WTC11 (cell line): ENCODE results near the gene FUT7. TPM values are rescaled to one million over a fixed set of nuclear protein-coding genes. Genes with fewer than 3 reads are reported as not detected.

Source experiments
- ATAC-seq: fragments of 200-7000 bp; cut with Tn5 transposase; 2 replicates; pipeline ENCODE4 v1.10.0; 2021; ENCODE audit warnings: mild to moderate bottlenecking, moderate library complexity
- CTCF ChIA-PET: fragments of 300-600 bp; sonication (Branson Sonifier 250); formaldehyde crosslinking; loops from one replicate; lab custom pipeline; 2021; ENCODE audit warnings: antibody characterized with exemption; lab: Charles Lee
- POLR2A ChIA-PET: fragments of 350-600 bp; sonication (Branson Sonifier 250); formaldehyde crosslinking; loops from one replicate; lab custom pipeline; 2021; ENCODE audit warnings: antibody characterized with exemption; lab: Charles Lee
- DNase-seq: peaks from one replicate; pipeline ENCODE4 v3.0.0; 2021; ENCODE audit warnings: low spot score
- H3K27ac Mint-ChIP-seq: 2 replicates; pipeline ENCODE4 v1.8.0; 2021; ENCODE audit warnings: mixed read lengths
- H3K27me3 Mint-ChIP-seq: 2 replicates; pipeline ENCODE4 v1.8.0; 2021; ENCODE audit warnings: low read depth, mild to moderate bottlenecking, moderate library complexity, mixed read lengths
- H3K36me3 Mint-ChIP-seq: 2 replicates; pipeline ENCODE4 v1.8.0; 2021; ENCODE audit warnings: mixed read lengths
- H3K4me1 Mint-ChIP-seq: 2 replicates; pipeline ENCODE4 v1.8.0; 2022; ENCODE audit warnings: mixed read lengths
- H3K4me3 Mint-ChIP-seq: 2 replicates; pipeline ENCODE4 v1.8.0; 2021; ENCODE audit warnings: mild to moderate bottlenecking, moderate library complexity, mixed read lengths
- H3K9me3 Mint-ChIP-seq: 2 replicates; pipeline ENCODE4 v1.8.0; 2021; ENCODE audit warnings: mixed read lengths
- AFF4 ChIP-seq: sonication (generic); formaldehyde crosslinking; IDR thresholded peaks from 2 replicates; pipeline ENCODE4 v1.8.1; 2023; ENCODE audit warnings: mild to moderate bottlenecking, missing genetic modification reagents, borderline replicate concordance
- ATF6 ChIP-seq: sonication (generic); formaldehyde crosslinking; IDR thresholded peaks from 2 replicates; pipeline ENCODE4 v1.8.1; 2023; ENCODE audit warnings: mild to moderate bottlenecking, missing genetic modification reagents
- NFE2L1 ChIP-seq: sonication (generic); formaldehyde crosslinking; IDR thresholded peaks from 2 replicates; pipeline ENCODE4 v1.8.1; 2023; ENCODE audit warnings: missing genetic modification reagents
- NR1H2 ChIP-seq: sonication (generic); formaldehyde crosslinking; IDR thresholded peaks from 2 replicates; pipeline ENCODE4 v1.9.0; 2021; ENCODE audit warnings: mild to moderate bottlenecking, moderate library complexity, missing genetic modification reagents
- NR2C2 ChIP-seq: sonication (generic); formaldehyde crosslinking; IDR thresholded peaks from 2 replicates; pipeline ENCODE4 v1.8.0; 2022; ENCODE audit warnings: mild to moderate bottlenecking, missing genetic modification reagents
- PREB ChIP-seq: sonication (generic); formaldehyde crosslinking; IDR thresholded peaks from 2 replicates; pipeline ENCODE4 v1.8.1; 2022; ENCODE audit warnings: mild to moderate bottlenecking, missing genetic modification reagents, moderate library complexity, borderline replicate concordance
- PRRX2 ChIP-seq: fragments of 250-450 bp; sonication (Bioruptor Pico); IDR thresholded peaks from 2 replicates; pipeline ENCODE4 v1.8.0; 2021; ENCODE audit warnings: mild to moderate bottlenecking
- ZNF121 ChIP-seq: sonication (generic); formaldehyde crosslinking; IDR thresholded peaks from 2 replicates; pipeline ENCODE4 v1.8.0; 2023; ENCODE audit warnings: missing genetic modification reagents
- ZNF232 ChIP-seq: sonication (generic); formaldehyde crosslinking; IDR thresholded peaks from 2 replicates; pipeline ENCODE4 v1.8.0; 2022; ENCODE audit warnings: mild to moderate bottlenecking, missing genetic modification reagents
- ZNF396 ChIP-seq: fragments of 250-450 bp; sonication (Bioruptor Pico); IDR thresholded peaks from 2 replicates; pipeline ENCODE4 v1.8.0; 2021; ENCODE audit warnings: mild to moderate bottlenecking, moderate library complexity, borderline replicate concordance
- ZNF416 ChIP-seq: fragments of 250-450 bp; sonication (Bioruptor Pico); IDR thresholded peaks from 2 replicates; pipeline ENCODE4 v1.9.0; 2021; ENCODE audit warnings: mild to moderate bottlenecking, inconsistent platforms
- total RNA-seq: library from RNA; stranded (reverse); gene quantifications from 3 replicates; pipeline ENCODE4 v1.2.3, GENCODE V29; 2021
- TF ChIP-seq, protein P1 (sequence below): sonication (generic); formaldehyde crosslinking; IDR thresholded peaks from 2 replicates; pipeline ENCODE4 v1.8.0; 2022; ENCODE audit warnings: missing genetic modification reagents
- TF ChIP-seq, protein P2 (sequence below): sonication (generic); formaldehyde crosslinking; IDR thresholded peaks from 2 replicates; pipeline ENCODE4 v1.8.0; 2023; ENCODE audit warnings: mild to moderate bottlenecking, missing genetic modification reagents

Gene FUT7
- total RNA-seq, 1 experiment from 2014 or later, result not detected

DNA sequence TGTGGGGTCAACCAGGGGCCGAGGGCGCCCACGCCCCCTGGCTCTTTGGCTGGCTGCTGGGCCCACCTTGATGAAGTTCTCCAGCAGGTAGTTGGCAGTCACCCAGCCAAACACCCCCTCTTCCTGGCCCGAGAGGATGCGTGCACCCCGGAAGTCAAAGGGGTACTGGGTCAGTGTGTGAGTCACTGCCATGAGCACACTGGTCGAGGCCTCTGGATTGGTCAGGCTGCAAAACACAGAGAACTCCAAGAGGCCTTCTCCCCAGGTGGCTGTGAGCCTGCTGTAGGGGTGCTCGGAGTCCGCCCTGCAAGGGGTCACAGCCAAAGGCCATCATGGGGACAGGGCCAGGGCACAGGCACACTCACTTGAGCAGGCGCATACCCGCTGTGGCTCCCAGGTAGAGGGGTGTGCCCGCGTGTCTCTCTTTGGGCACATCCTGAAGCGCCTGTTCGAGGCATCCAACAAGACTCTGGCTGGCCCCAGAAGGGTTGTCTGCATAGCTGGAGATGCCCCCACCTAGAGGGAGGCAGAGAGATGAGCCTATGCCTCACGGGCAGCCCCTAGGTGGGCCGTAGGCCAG is 19.3 kb upstream of the FUT7 start:
- DNase-seq (no peak), ATAC-seq (no peak)
- Mint-ChIP-seq H3K27me3 (peaks cover 56% of the 10 kb centered on the region), H3K4me3 (no peak overlapping the region), H3K36me3 (no peaks in the 10 kb centered on the region), H3K27ac (no peak overlapping the region), H3K4me1 (peaks cover 6% of the 10 kb centered on the region; the same call in 1 of the 2 replicates), H3K9me3 (no peaks in the 10 kb centered on the region)
- TF ChIP-seq ATF6 (CRISPR knock-in tag) (no peak), PRRX2 (CRISPR knock-in tag) (no peak)
- CTCF ChIA-PET, result interaction anchor here (3.3 to 10.4 kb wide), 4 partner anchors 16 to 22 kb away, joined by 40 to 240 read pairs (median 120); partner anchors contain the start of genes ABCA2 and SAPCD2
- POLR2A ChIA-PET, result no interaction called here

- Mint-ChIP-seq H3K27ac (no peak overlapping the region), H3K4me1 (peaks cover 6% of the 10 kb centered on the region; the same call in 1 of the 2 replicates), H3K9me3 (no peaks in the 10 kb centered on the region), H3K4me3 (no peak overlapping the region), H3K36me3 (no peaks in the 10 kb centered on the region), H3K27me3 (peaks cover 56% of the 10 kb centered on the region)
- ChIA-PET POLR2A (no interaction called here), CTCF (interaction anchor here (1.4 to 3.4 kb wide), 7 partner anchors 16 to 242 kb away, joined by 4 to 179 read pairs (median 17); partner anchors contain the start of genes ABCA2, MAN1B1, RNF224 and SAPCD2)
- no peak for ATAC-seq
- DNase-seq, result no peak
- TF ChIP-seq ZNF416 (CRISPR knock-in tag) (no peak), NR1H2 (CRISPR knock-in tag) (no peak), NFE2L1 (CRISPR knock-in tag) (no peak), ZNF396 (CRISPR knock-in tag) (no peak), AFF4 (CRISPR knock-in tag) (no peak), ZNF121 (CRISPR knock-in tag) (no peak), NR2C2 (no peak), ZNF232 (no peak), PREB (CRISPR knock-in tag) (no peak)
- TF ChIP-seq, protein P1, sequence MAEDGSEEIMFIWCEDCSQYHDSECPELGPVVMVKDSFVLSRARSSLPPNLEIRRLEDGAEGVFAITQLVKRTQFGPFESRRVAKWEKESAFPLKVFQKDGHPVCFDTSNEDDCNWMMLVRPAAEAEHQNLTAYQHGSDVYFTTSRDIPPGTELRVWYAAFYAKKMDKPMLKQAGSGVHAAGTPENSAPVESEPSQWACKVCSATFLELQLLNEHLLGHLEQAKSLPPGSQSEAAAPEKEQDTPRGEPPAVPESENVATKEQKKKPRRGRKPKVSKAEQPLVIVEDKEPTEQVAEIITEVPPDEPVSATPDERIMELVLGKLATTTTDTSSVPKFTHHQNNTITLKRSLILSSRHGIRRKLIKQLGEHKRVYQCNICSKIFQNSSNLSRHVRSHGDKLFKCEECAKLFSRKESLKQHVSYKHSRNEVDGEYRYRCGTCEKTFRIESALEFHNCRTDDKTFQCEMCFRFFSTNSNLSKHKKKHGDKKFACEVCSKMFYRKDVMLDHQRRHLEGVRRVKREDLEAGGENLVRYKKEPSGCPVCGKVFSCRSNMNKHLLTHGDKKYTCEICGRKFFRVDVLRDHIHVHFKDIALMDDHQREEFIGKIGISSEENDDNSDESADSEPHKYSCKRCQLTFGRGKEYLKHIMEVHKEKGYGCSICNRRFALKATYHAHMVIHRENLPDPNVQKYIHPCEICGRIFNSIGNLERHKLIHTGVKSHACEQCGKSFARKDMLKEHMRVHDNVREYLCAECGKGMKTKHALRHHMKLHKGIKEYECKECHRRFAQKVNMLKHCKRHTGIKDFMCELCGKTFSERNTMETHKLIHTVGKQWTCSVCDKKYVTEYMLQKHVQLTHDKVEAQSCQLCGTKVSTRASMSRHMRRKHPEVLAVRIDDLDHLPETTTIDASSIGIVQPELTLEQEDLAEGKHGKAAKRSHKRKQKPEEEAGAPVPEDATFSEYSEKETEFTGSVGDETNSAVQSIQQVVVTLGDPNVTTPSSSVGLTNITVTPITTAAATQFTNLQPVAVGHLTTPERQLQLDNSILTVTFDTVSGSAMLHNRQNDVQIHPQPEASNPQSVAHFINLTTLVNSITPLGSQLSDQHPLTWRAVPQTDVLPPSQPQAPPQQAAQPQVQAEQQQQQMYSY (CRISPR knock-in tag), result no peak
- TF ChIP-seq, protein P2, sequence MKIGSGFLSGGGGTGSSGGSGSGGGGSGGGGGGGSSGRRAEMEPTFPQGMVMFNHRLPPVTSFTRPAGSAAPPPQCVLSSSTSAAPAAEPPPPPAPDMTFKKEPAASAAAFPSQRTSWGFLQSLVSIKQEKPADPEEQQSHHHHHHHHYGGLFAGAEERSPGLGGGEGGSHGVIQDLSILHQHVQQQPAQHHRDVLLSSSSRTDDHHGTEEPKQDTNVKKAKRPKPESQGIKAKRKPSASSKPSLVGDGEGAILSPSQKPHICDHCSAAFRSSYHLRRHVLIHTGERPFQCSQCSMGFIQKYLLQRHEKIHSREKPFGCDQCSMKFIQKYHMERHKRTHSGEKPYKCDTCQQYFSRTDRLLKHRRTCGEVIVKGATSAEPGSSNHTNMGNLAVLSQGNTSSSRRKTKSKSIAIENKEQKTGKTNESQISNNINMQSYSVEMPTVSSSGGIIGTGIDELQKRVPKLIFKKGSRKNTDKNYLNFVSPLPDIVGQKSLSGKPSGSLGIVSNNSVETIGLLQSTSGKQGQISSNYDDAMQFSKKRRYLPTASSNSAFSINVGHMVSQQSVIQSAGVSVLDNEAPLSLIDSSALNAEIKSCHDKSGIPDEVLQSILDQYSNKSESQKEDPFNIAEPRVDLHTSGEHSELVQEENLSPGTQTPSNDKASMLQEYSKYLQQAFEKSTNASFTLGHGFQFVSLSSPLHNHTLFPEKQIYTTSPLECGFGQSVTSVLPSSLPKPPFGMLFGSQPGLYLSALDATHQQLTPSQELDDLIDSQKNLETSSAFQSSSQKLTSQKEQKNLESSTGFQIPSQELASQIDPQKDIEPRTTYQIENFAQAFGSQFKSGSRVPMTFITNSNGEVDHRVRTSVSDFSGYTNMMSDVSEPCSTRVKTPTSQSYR, result no peak
Observed at GRCh38 chr9:137050570-137050969, 18.7 kb upstream of the FUT7 start.
